Activated naive CD4-positive, alpha-beta T cell treated with anti-CD3 and anti-CD28 coated beads for 36 hours (primary cell): ENCODE measurements around the gene ZFR2. TPM values are rescaled to one million over a fixed set of nuclear protein-coding genes. Genes with fewer than 3 reads are reported as not detected.

Source experiments
- CTCF ChIA-PET: fragments of 350-600 bp; sonication (Branson Sonifier 250); formaldehyde crosslinking; loops from one replicate; lab custom pipeline; 2021; ENCODE audit warnings: antibody characterized with exemption; lab: Charles Lee
- DNase-seq: peaks from one replicate; pipeline ENCODE4 v3.0.0-alpha.2; 2020
- H3K27ac Mint-ChIP-seq: one replicate; pipeline ENCODE4 v1.8.0; 2021; ENCODE audit warnings: mild to moderate bottlenecking, mixed read lengths
- H3K27me3 Mint-ChIP-seq: one replicate; pipeline ENCODE4 v1.8.0; 2021; ENCODE audit warnings: low read depth, mixed read lengths
- H3K36me3 Mint-ChIP-seq: one replicate; pipeline ENCODE4 v1.8.0; 2021; ENCODE audit warnings: low read depth, mixed read lengths
- H3K4me1 Mint-ChIP-seq: one replicate; pipeline ENCODE4 v1.8.0; 2021; ENCODE audit warnings: low read depth, mixed read lengths
- H3K4me3 Mint-ChIP-seq: one replicate; pipeline ENCODE4 v1.8.0; 2021; ENCODE audit warnings: mild to moderate bottlenecking, moderate library complexity, mixed read lengths
- H3K9me3 Mint-ChIP-seq: one replicate; pipeline ENCODE4 v1.8.0; 2021; ENCODE audit warnings: mixed read lengths
- intact Hi-C: fragments of 100-400 bp; cut with micrococcal nuclease; formaldehyde crosslinking; loops from one replicate; pipeline ENCODE4 v1.15.1; 2023
- total RNA-seq, 2 experiments: library from RNA; stranded (reverse); gene quantifications; one replicate each; pipeline ENCODE4 v1.2.3, GENCODE V29; 2021

The ZFR2 gene
- total RNA-seq, 2 experiments from 2014 or later: 0.27 TPM; not detected in 1

GRCh38 chr19:3778899-3779723 is 89.7 kb downstream of the ZFR2 start:
- CTCF ChIA-PET: interaction anchor here (1.1 kb wide), 1 partner anchor 16 kb away, joined by 3 read pairs; no protein-coding TSS in a partner anchor
- Mint-ChIP-seq H3K4me1 (no peaks in the 10 kb centered on the region), H3K4me3 (no peak overlapping the region), H3K27me3 (no peaks in the 10 kb centered on the region), H3K9me3 (peaks cover 16% of the 10 kb centered on the region), H3K27ac (no peak overlapping the region), H3K36me3 (peaks cover 29% of the 10 kb centered on the region)
- intact Hi-C loops: no loop called here
- no peak for DNase-seq

- H3K27ac Mint-ChIP-seq: no peak overlapping the region
- CTCF ChIA-PET: interaction anchor here (1.1 kb wide), 1 partner anchor 15 kb away, joined by 3 read pairs; no protein-coding TSS in a partner anchor
- peaks cover 16% of the 10 kb centered on the region for H3K9me3 Mint-ChIP-seq
- H3K36me3 Mint-ChIP-seq: peaks cover 25% of the 10 kb centered on the region
- no peak overlapping the region for H3K4me3 Mint-ChIP-seq
- H3K27me3 Mint-ChIP-seq: no peaks in the 10 kb centered on the region
- no peak for DNase-seq
- no peaks in the 10 kb centered on the region for H3K4me1 Mint-ChIP-seq
- intact Hi-C loops: no loop called here
Observed at GRCh38 chr19:3778104-3778867, 90.6 kb downstream of the ZFR2 start.

GRCh38 chr19:3776479-3777040 is 92.3 kb downstream of the ZFR2 start:
- intact Hi-C loops: no loop called here
- CTCF ChIA-PET: no interaction called here

GRCh38 chr19:3775831-3776230 is 93.0 kb downstream of the ZFR2 start:
- intact Hi-C loops: no loop called here
- no peaks in the 10 kb centered on the region for H3K9me3 Mint-ChIP-seq
- peaks cover under 1% of the 10 kb centered on the region for H3K36me3 Mint-ChIP-seq
- H3K4me3 Mint-ChIP-seq: no peak overlapping the region
- no peak for DNase-seq
- no peak overlapping the region for H3K27ac Mint-ChIP-seq
- CTCF ChIA-PET: no interaction called here
- H3K27me3 Mint-ChIP-seq: no peaks in the 10 kb centered on the region
- no peaks in the 10 kb centered on the region for H3K4me1 Mint-ChIP-seq

More at GRCh38 chr19:3776479-3777040, 92.3 kb downstream of the ZFR2 start:
- no peaks in the 10 kb centered on the region for H3K27me3 Mint-ChIP-seq
- H3K27ac Mint-ChIP-seq: no peak overlapping the region
- DNase-seq: no peak
- H3K9me3 Mint-ChIP-seq: peaks cover 4% of the 10 kb centered on the region
- H3K36me3 Mint-ChIP-seq: peaks cover 8% of the 10 kb centered on the region
- H3K4me1 Mint-ChIP-seq: no peaks in the 10 kb centered on the region
- H3K4me3 Mint-ChIP-seq: no peak overlapping the region

- DNase-seq: no peak
- intact Hi-C loops: no loop called here
- Mint-ChIP-seq H3K4me1 (no peaks in the 10 kb centered on the region), H3K27me3 (no peaks in the 10 kb centered on the region), H3K27ac (no peak overlapping the region), H3K9me3 (no peaks in the 10 kb centered on the region), H3K4me3 (no peak overlapping the region), H3K36me3 (no peaks in the 10 kb centered on the region)
- CTCF ChIA-PET: no interaction called here
Observed at GRCh38 chr19:3775374-3775711, 93.5 kb downstream of the ZFR2 start.

GRCh38 chr19:3774621-3775373 is 94.0 kb downstream of the ZFR2 start:
- H3K9me3 Mint-ChIP-seq: no peaks in the 10 kb centered on the region
- CTCF ChIA-PET: interaction anchor here (0.6 to 1.0 kb wide), 2 partner anchors 10 to 218 kb away, joined by 3 to 4 read pairs; no protein-coding TSS in a partner anchor
- no peaks in the 10 kb centered on the region for H3K27me3 Mint-ChIP-seq
- DNase-seq: no peak
- intact Hi-C loops: no loop called here
- H3K4me1 Mint-ChIP-seq: no peaks in the 10 kb centered on the region
- H3K36me3 Mint-ChIP-seq: no peaks in the 10 kb centered on the region
- H3K4me3 Mint-ChIP-seq: no peak overlapping the region
- no peak overlapping the region for H3K27ac Mint-ChIP-seq

- Mint-ChIP-seq H3K4me1 (no peaks in the 10 kb centered on the region), H3K4me3 (no peak overlapping the region), H3K36me3 (no peaks in the 10 kb centered on the region), H3K27me3 (no peaks in the 10 kb centered on the region), H3K9me3 (no peaks in the 10 kb centered on the region), H3K27ac (no peak overlapping the region)
- CTCF ChIA-PET: interaction anchor here (1.0 kb wide), 1 partner anchor 11 kb away, joined by 3 read pairs; no protein-coding TSS in a partner anchor
- no peak for DNase-seq
- intact Hi-C loops: no loop called here
Observed at GRCh38 chr19:3773814-3774515, 94.9 kb downstream of the ZFR2 start.

GRCh38 chr19:3771906-3772455 is 96.9 kb downstream of the ZFR2 start, which contains the start of gene RAX2:
TSS of gene RAX2 (minus strand) at chr19:3772228. CDS start at chr19:3771742, 486 bp downstream.
- H3K4me1 Mint-ChIP-seq: no peaks in the 10 kb centered on the region
- intact Hi-C loops: no loop called here
- no peaks in the 10 kb centered on the region for H3K36me3 Mint-ChIP-seq
- H3K27ac Mint-ChIP-seq: no peak within 1 kb of the TSS
- H3K9me3 Mint-ChIP-seq: no peaks in the 10 kb centered on the region
- H3K27me3 Mint-ChIP-seq: no peaks in the 10 kb centered on the region
- H3K4me3 Mint-ChIP-seq: no peak within 1 kb of the TSS
- CTCF ChIA-PET: no interaction called here
- no peak for DNase-seq

- Mint-ChIP-seq H3K36me3 (peaks cover 6% of the 10 kb centered on the region), H3K9me3 (no peaks in the 10 kb centered on the region), H3K4me3 (no peak overlapping the region), H3K27me3 (no peaks in the 10 kb centered on the region), H3K4me1 (peaks cover 6% of the 10 kb centered on the region), H3K27ac (no peak overlapping the region)
- CTCF ChIA-PET: interaction anchor here (0.7 to 0.8 kb wide), 2 partner anchors 9 to 51 kb away, joined by 3 to 4 read pairs; partner anchors contain the start of gene MRPL54
- intact Hi-C loops: no loop called here
- no peak for DNase-seq
Observed at GRCh38 chr19:3771000-3771905, 97.6 kb downstream of the ZFR2 start.

GRCh38 chr19:3770136-3770999 is 98.5 kb downstream of the ZFR2 start:
- Mint-ChIP-seq H3K27me3 (no peaks in the 10 kb centered on the region), H3K36me3 (peaks cover 6% of the 10 kb centered on the region), H3K27ac (no peak overlapping the region), H3K4me3 (no peak overlapping the region), H3K9me3 (no peaks in the 10 kb centered on the region), H3K4me1 (peaks cover 8% of the 10 kb centered on the region)
- no peak for DNase-seq
- CTCF ChIA-PET: interaction anchor here (0.7 to 0.8 kb wide), 2 partner anchors 8 to 52 kb away, joined by 3 to 4 read pairs; partner anchors contain the start of gene MRPL54
- intact Hi-C loops: no loop called here
